Neural cell (in vitro differentiated cells): ENCODE data around the gene TMBIM6.

Source experiments
- EP300 ChIP-seq: fragments of 450-650 bp; conservative IDR thresholded peaks from 2 replicates; pipeline ENCODE4 v1.6.1; 2014; ENCODE audit warnings: antibody characterized with exemption, mild to moderate bottlenecking, moderate library complexity; ENCODE audit not compliant: poor library complexity, severe bottlenecking
- EZH2 ChIP-seq: fragments of 200-600, 300-800 bp; shearing (Covaris generic), sonication (generic); IDR thresholded peaks from 2 replicates; pipeline ENCODE4 v1.6.1; 2014; ENCODE audit warnings: antibody characterized with exemption, low read length, borderline replicate concordance, mild to moderate bottlenecking; ENCODE audit not compliant: insufficient read depth, poor library complexity, severe bottlenecking
- POLR2AphosphoS5 ChIP-seq: IDR thresholded peaks from 2 replicates; pipeline ENCODE4 v1.6.1; 2012
- TF ChIP-seq, protein P1 (sequence below): fragments of 450-650 bp; IDR thresholded peaks from 2 replicates; pipeline ENCODE4 v1.5.1; 2014; ENCODE audit warnings: antibody characterized with exemption, mild to moderate bottlenecking, moderate library complexity; ENCODE audit not compliant: poor library complexity, severe bottlenecking

DNA sequence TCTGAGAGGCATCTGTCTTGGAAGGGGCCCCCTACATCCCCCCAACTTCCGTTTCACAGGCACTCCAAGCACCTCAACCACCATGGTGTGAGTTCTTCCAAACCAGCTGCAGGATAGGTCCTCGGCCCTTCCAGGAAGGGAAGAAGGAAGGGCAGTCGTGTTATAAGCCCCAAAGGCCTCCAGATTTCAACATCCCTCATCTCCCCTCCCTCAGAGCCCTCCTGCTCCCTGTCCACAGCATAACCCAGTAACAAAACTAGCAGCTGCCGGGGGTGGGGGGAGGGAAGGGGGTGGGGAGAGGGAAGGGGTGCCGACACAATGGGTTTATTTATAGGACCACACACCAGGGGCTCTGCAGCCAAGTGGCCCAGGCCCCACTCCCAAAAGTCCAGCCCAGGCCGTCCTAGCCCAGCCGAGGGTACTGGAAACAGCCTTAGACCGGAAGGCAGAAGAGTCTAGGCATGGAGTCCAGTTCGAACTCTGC lies 68.6 kb downstream of the TMBIM6 start:
- TF ChIP-seq POLR2AphosphoS5 = no peak
- TF ChIP-seq, protein P1, sequence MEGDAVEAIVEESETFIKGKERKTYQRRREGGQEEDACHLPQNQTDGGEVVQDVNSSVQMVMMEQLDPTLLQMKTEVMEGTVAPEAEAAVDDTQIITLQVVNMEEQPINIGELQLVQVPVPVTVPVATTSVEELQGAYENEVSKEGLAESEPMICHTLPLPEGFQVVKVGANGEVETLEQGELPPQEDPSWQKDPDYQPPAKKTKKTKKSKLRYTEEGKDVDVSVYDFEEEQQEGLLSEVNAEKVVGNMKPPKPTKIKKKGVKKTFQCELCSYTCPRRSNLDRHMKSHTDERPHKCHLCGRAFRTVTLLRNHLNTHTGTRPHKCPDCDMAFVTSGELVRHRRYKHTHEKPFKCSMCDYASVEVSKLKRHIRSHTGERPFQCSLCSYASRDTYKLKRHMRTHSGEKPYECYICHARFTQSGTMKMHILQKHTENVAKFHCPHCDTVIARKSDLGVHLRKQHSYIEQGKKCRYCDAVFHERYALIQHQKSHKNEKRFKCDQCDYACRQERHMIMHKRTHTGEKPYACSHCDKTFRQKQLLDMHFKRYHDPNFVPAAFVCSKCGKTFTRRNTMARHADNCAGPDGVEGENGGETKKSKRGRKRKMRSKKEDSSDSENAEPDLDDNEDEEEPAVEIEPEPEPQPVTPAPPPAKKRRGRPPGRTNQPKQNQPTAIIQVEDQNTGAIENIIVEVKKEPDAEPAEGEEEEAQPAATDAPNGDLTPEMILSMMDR = no peak
- TF ChIP-seq EZH2 = no peak
- TF ChIP-seq EP300 = no peak
